H1 (cell line): ENCODE data around the gene PDE6B. TPM values are rescaled to one million over a fixed set of nuclear protein-coding genes. Genes with fewer than 3 reads are reported as not detected.

ENCODE experiments used
- CTCF ChIA-PET: fragments of 300-600 bp; sonication (Branson Sonifier 250); formaldehyde crosslinking; loops from one replicate; lab custom pipeline; 2021; ENCODE audit not compliant: partially characterized antibody; lab: Charles Lee
- POLR2A ChIA-PET: fragments of 300-600 bp; sonication (Branson Sonifier 250); formaldehyde crosslinking; loops from one replicate; lab custom pipeline; 2021; ENCODE audit warnings: inconsistent platforms; ENCODE audit not compliant: partially characterized antibody; lab: Charles Lee
- DNase-seq, 2 experiments: peaks; one replicate each; pipeline versions ENCODE4 v3.0.0 to v3.0.0-alpha.2; 2010 to 2022; ENCODE audit warnings: low spot score in 2 of 2, low read depth in 1 of 2, mixed read lengths in 1 of 2
- FAIRE-seq: peaks from 2 replicates; lab custom pipeline; 2011; peaks lifted over from hg19 to GRCh38; lab: Jason Lieb, UNC
- H2AFZ ChIP-seq: 2 replicates; pipeline ENCODE4 v1.8.1; 2012; ENCODE audit warnings: low read length, inconsistent platforms
- H2AK5ac ChIP-seq: 2 replicates; pipeline ENCODE4 v1.6.1; 2013; ENCODE audit warnings: low read depth, low read length
- H2BK120ac ChIP-seq: replicated peaks from 2 replicates; pipeline ENCODE3; 2013; ENCODE audit warnings: low read depth, low read length, inconsistent platforms
- H2BK12ac ChIP-seq: 2 replicates; pipeline ENCODE4 v1.6.1; 2013; ENCODE audit warnings: low read depth, low read length
- H2BK15ac ChIP-seq: 2 replicates; pipeline ENCODE4 v1.6.1; 2013; ENCODE audit warnings: low read length
- H2BK20ac ChIP-seq: 2 replicates; pipeline ENCODE4 v1.6.1; 2013; ENCODE audit warnings: low read length
- H2BK5ac ChIP-seq: 2 replicates; pipeline ENCODE4 v1.6.1; 2013; ENCODE audit warnings: low read depth, low read length
- H3K14ac ChIP-seq: 2 replicates; pipeline ENCODE4 v1.6.1; 2013; ENCODE audit warnings: inconsistent platforms; ENCODE audit not compliant: insufficient read length
- H3K18ac ChIP-seq: 2 replicates; pipeline ENCODE4 v1.6.1; 2013; ENCODE audit warnings: low read length; ENCODE audit errors: extremely low read depth
- H3K23ac ChIP-seq: 2 replicates; pipeline ENCODE4 v1.6.1; 2013; ENCODE audit warnings: inconsistent platforms; ENCODE audit not compliant: insufficient read length
- H3K23me2 ChIP-seq: 2 replicates; pipeline ENCODE4 v1.6.1; 2013; ENCODE audit warnings: low read depth, low read length
- H3K27ac ChIP-seq: 2 replicates; pipeline ENCODE4 v1.6.1; 2011; ENCODE audit warnings: low read depth, low read length, inconsistent platforms
- H3K27me3 ChIP-seq, 4 experiments: replicated peaks in 1 of 4; 1 replicate in 1 of 4; 2 replicates in 3 of 4; pipeline versions ENCODE4 v1.6.1 to v1.8.1; 2011 to 2013; ENCODE audit warnings: low read length in 3 of 4, mild to moderate bottlenecking in 3 of 4, inconsistent platforms in 2 of 4, mixed read lengths in 2 of 4, moderate library complexity in 1 of 4; ENCODE audit not compliant: control insufficient read depth in 3 of 4, insufficient read depth in 3 of 4; ENCODE audit errors: extremely low read depth in 1 of 4
- H3K36me3 ChIP-seq, 4 experiments: 2 replicates each; pipeline versions ENCODE4 v1.6.1 to v1.8.1; 2011 to 2013; ENCODE audit warnings: mild to moderate bottlenecking in 4 of 4, low read length in 3 of 4, moderate library complexity in 2 of 4, control low read depth in 1 of 4, inconsistent platforms in 1 of 4; ENCODE audit not compliant: insufficient read depth in 4 of 4, control insufficient read depth in 2 of 4
- H3K4ac ChIP-seq: replicated peaks from 2 replicates; pipeline ENCODE3; 2013; ENCODE audit warnings: low read length, low read depth, mixed read lengths, inconsistent platforms; ENCODE audit not compliant: insufficient read length
- H3K4me1 ChIP-seq, 4 experiments: replicated peaks in 1 of 4; 1 replicate in 1 of 4; 2 replicates in 3 of 4; pipeline versions ENCODE4 v1.6.1 to v1.8.1; 2011 to 2013; ENCODE audit warnings: low read length in 3 of 4, inconsistent platforms in 2 of 4, mixed read lengths in 1 of 4; ENCODE audit not compliant: insufficient read depth in 4 of 4, control insufficient read depth in 3 of 4
- H3K4me2 ChIP-seq, 2 experiments: 2 replicates each; pipeline versions ENCODE4 v1.6.1 to v1.8.1; 2011 to 2013; ENCODE audit warnings: low read depth in 2 of 2, low read length in 2 of 2, control low read depth in 1 of 2, inconsistent platforms in 1 of 2, mild to moderate bottlenecking in 1 of 2; ENCODE audit not compliant: insufficient read depth in 1 of 2
- H3K4me3 ChIP-seq, 4 experiments: fragments of 200-600, 300-600 bp in 1 of 4; sonication (generic), shearing (Covaris generic), sonication (Bioruptor Twin) in 1 of 4; 2 replicates each; pipeline versions ENCODE4 v1.5.1 to v1.8.1; 2011 to 2016; ENCODE audit warnings: low read length in 4 of 4, low read depth in 3 of 4, control low read depth in 2 of 4, inconsistent platforms in 2 of 4, mild to moderate bottlenecking in 2 of 4, mixed read lengths in 1 of 4, moderate library complexity in 1 of 4; ENCODE audit not compliant: insufficient read depth in 2 of 4; ENCODE audit errors: extremely low read depth in 1 of 4
- H3K56ac ChIP-seq: replicated peaks from 2 replicates; pipeline ENCODE3; 2013; ENCODE audit warnings: low read depth, mild to moderate bottlenecking, mixed read lengths, low read length, inconsistent platforms; ENCODE audit not compliant: insufficient read length
- H3K79me1 ChIP-seq: 2 replicates; pipeline ENCODE4 v1.6.1; 2013; ENCODE audit warnings: low read depth, low read length, control low read depth
- H3K79me2 ChIP-seq, 2 experiments: 2 replicates each; pipeline versions ENCODE4 v1.6.1 to v1.8.1; 2012 to 2013; ENCODE audit warnings: low read length in 2 of 2, mild to moderate bottlenecking in 2 of 2, inconsistent platforms in 1 of 2; ENCODE audit not compliant: insufficient read depth in 2 of 2, control insufficient read depth in 1 of 2
- H3K9ac ChIP-seq, 4 experiments: replicated peaks in 1 of 4; 1 replicate in 1 of 4; 2 replicates in 3 of 4; pipeline versions ENCODE4 v1.6.1 to v1.8.1; 2011 to 2013; ENCODE audit warnings: low read depth in 3 of 4, low read length in 3 of 4, control low read depth in 2 of 4, mild to moderate bottlenecking in 2 of 4, moderate library complexity in 2 of 4, inconsistent platforms in 1 of 4; ENCODE audit errors: extremely low read depth in 1 of 4
- H3K9me3 ChIP-seq, 2 experiments: 2 replicates each; pipeline versions ENCODE4 v1.6.1 to v1.8.1; 2012 to 2013; ENCODE audit warnings: mild to moderate bottlenecking in 2 of 2, moderate library complexity in 2 of 2, control low read depth in 1 of 2, inconsistent platforms in 1 of 2, low read depth in 1 of 2, low read length in 1 of 2, mixed read lengths in 1 of 2; ENCODE audit not compliant: insufficient read depth in 2 of 2
- H4K20me1 ChIP-seq, 2 experiments: replicated peaks in 1 of 2; 2 replicates each; pipeline versions ENCODE3 to v1.8.1; 2011 to 2013; ENCODE audit warnings: inconsistent platforms in 2 of 2, low read length in 2 of 2, mild to moderate bottlenecking in 1 of 2; ENCODE audit not compliant: insufficient read depth in 2 of 2, control insufficient read depth in 1 of 2
- H4K5ac ChIP-seq: 2 replicates; pipeline ENCODE4 v1.6.1; 2013; ENCODE audit warnings: low read length, low read depth, mixed read lengths, inconsistent platforms; ENCODE audit not compliant: insufficient read length
- H4K8ac ChIP-seq: 2 replicates; pipeline ENCODE4 v1.8.0; 2013; ENCODE audit warnings: mild to moderate bottlenecking, moderate library complexity, low read length, inconsistent platforms; ENCODE audit not compliant: insufficient read depth; ENCODE audit errors: extremely low read depth
- H4K91ac ChIP-seq: replicated peaks from 2 replicates; pipeline ENCODE3; 2013; ENCODE audit warnings: low read length, mixed read lengths, inconsistent platforms; ENCODE audit not compliant: insufficient read length
- CBX5 ChIP-seq: fragments of 300-800, 300-1000 bp; sonication (generic); IDR thresholded peaks from 2 replicates; pipeline ENCODE4 v1.7.1; 2016; ENCODE audit warnings: antibody characterized with exemption, low read length, low read depth
- KDM5A ChIP-seq: fragments of 200-600 bp; IDR thresholded peaks from 2 replicates; pipeline ENCODE4 v1.7.1; 2012; ENCODE audit warnings: mild to moderate bottlenecking, low read length, inconsistent platforms, mixed read lengths
- POLR2AphosphoS5 ChIP-seq: IDR thresholded peaks from 2 replicates; pipeline ENCODE4 v1.6.1; 2011; ENCODE audit warnings: low read depth, low read length
- RAD21 ChIP-seq, 2 experiments: IDR thresholded peaks in 1 of 2; conservative IDR thresholded peaks in 1 of 2; 2 replicates each; pipeline ENCODE4 v1.6.1; 2011; ENCODE audit warnings: low read depth in 2 of 2, low read length in 2 of 2, improper control_type of control experiment in 1 of 2, inconsistent platforms in 1 of 2, mild to moderate bottlenecking in 1 of 2, moderate library complexity in 1 of 2
- SUZ12 ChIP-seq: fragments of 200-600 bp; sonication (generic); IDR thresholded peaks from 2 replicates; pipeline ENCODE4 v1.6.1; 2012; ENCODE audit warnings: mild to moderate bottlenecking, inconsistent platforms, low read length, moderate library complexity, mixed read lengths
- TCF12 ChIP-seq: IDR thresholded peaks from 2 replicates; pipeline ENCODE4 v1.6.1; 2011; ENCODE audit warnings: low read depth, mild to moderate bottlenecking, low read length
- YY1 ChIP-seq: IDR thresholded peaks from 2 replicates; pipeline ENCODE4 v1.6.1; 2011; ENCODE audit warnings: low read depth, mild to moderate bottlenecking, low read length
- WGBS, 2 experiments: shearing (Covaris generic) in 1 of 2; methylation state at CpG; one replicate each; pipeline versions ENCODE4 v1.1.6 to v1.1.7; 2013 to 2015; ENCODE audit warnings: low lambda C conversion rate in 2 of 2, mixed read lengths in 2 of 2, inconsistent platforms in 1 of 2, low coverage in 1 of 2, missing lambda C conversion rate in 1 of 2; ENCODE audit not compliant: insufficient replicate concordance in 2 of 2, insufficient coverage in 1 of 2, insufficient read length in 1 of 2; ENCODE audit errors: extremely low coverage in 1 of 2, missing lambda C conversion rate in 1 of 2; 5-methylcytosine and 5-hydroxymethylcytosine counted together
- polyA plus RNA-seq, 7 experiments: library from polyadenylated mRNA; depleted of rRNA in 3 of 7; stranded (reverse) in 5 of 7; unstranded in 2 of 7; fragments of >200 nt in 5 of 7; fragments of 200-250 nt in 2 of 7; gene quantifications; 1 replicate in 5 of 7; 2 replicates in 1 of 7; 4 replicates in 1 of 7; pipeline versions ENCODE4 v1.2.1 to v1.2.3, GENCODE V29; 2011 to 2013; ENCODE audit warnings: missing spikeins in 2 of 7, mixed read lengths in 2 of 7
- total RNA-seq: library from RNA; stranded (reverse); fragmentation: NEBNext Ultra II Directional; extraction: Animal tissue kit (Norgen Biotek cat#: 25700); gene quantifications from 2 replicates; pipeline ENCODE4 v1.2.1, GENCODE V29; 2021

PDE6B gene
- total and polyA plus RNA-seq, 2 of the 8 experiments (the other 6 are each of a cell fraction or from before 2014, with no cell fraction given): 4.1 to 8.4 TPM

DNA sequence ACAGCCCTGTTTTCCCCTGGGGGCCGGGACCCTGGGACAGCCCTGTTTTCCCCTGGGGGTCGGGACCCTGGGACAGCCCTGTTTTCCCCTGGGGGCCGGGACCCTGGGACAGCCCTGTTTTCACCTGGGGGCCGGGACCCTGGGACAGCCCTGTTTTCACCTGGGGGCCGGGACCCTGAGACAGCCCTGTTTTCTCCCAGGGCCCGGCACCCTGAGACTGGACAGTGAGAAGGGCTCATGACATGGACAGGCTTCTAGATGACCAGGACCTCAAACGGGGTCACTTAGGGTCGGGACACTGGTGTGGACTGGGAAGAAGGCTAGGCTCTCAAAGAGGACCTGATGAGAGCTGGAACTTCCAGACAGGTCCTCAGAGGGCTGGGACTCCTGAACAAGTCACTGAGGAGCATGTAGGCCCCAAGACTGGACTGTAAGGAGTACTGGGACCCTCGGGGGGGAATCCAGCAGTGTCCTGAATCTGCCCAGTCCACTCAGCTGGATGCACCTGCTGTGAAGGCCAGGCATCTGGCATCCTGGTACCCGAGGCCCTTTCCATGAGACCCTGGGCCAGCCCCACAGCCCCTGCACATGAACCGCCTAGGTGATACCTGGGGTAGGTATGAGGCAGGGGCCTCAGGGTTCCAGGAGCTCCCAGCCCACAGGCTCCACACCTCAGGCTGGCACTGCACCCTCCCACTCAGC, 82.7 kb downstream of the PDE6B start:
- peaks cover 0 to 4% (median under 1%) of the 10 kb centered on the region in 4 experiments; a peak in 3 of 7 replicates for H3K27me3 ChIP-seq
- CTCF ChIA-PET: interaction anchor here (1.8 kb wide), 1 partner anchor 24 kb away, joined by 8 read pairs; no protein-coding TSS in a partner anchor

More for the DNA sequence above, 82.7 kb downstream of the PDE6B start:
- POLR2A ChIA-PET: interaction anchor here (0.8 to 1.0 kb wide), 3 partner anchors 10 to 24 kb away, joined by 3 read pairs; no protein-coding TSS in a partner anchor
- Histone ChIP-seq H4K91ac (no peak overlapping the region), H3K56ac (no peak overlapping the region), H4K8ac (peak overlapping the region; percentile 80; the same call in 1 of the 2 replicates), H2BK12ac (no peak overlapping the region), H3K9ac (no peak overlapping the region), H3K4me3 (no peak overlapping the region), H2BK20ac (no peak overlapping the region), H2BK120ac (no peak overlapping the region), H4K20me1 (peaks cover 11 to 32% of the 10 kb centered on the region in 2 experiments), H3K36me3 (peaks cover 0 to 6% (median 0%) of the 10 kb centered on the region in 4 experiments; a peak in 2 of 8 replicates), H3K79me2 (peaks cover 13 to 62% of the 10 kb centered on the region in 2 experiments), H3K27ac (no peak overlapping the region), H3K4ac (no peak overlapping the region), H2BK15ac (no peak overlapping the region), H3K23me2 (peaks cover 12% of the 10 kb centered on the region; the same call in 1 of the 2 replicates), H3K23ac (no peak overlapping the region), H3K14ac (no peak overlapping the region), H2AFZ (no peak overlapping the region), H3K4me1 (peaks cover 0 to 8% (median 5%) of the 10 kb centered on the region in 4 experiments; a peak in 5 of 7 replicates), H4K5ac (no peak overlapping the region), H3K9me3 (no peaks in the 10 kb centered on the region), H3K79me1 (peaks cover 22% of the 10 kb centered on the region), H3K18ac (no peak overlapping the region), H2AK5ac (no peak overlapping the region), H3K4me2 (peak overlapping the region in 1 of 2 experiments; percentile 5; a peak in 1 of 4 replicates), H2BK5ac (no peak overlapping the region)
- 96% methylated on average over 10 of the region's 11 CpGs; no CpG with 5 or more reads in 1 of the 2 experiments for WGBS, 2 experiments
- DNase-seq (no peak), FAIRE-seq (no peak)
- TF ChIP-seq SUZ12 (no peak), KDM5A (no peak), CBX5 (no peak), RAD21 (IDR thresholded peaks at IDR 0.05 in 1 of 2, conservative IDR thresholded peaks at IDR 0.05 in 1 of 2; ENCODE audit: low read depth in 2 of 2, low read length in 2 of 2) (no peak), POLR2AphosphoS5 (no peak), TCF12 (no peak), YY1 (no peak)
